Measurements from ENCODE around the gene PFKFB4.
"Not testable (repeated sequence)": the region's sequence is repeated elsewhere in the genome, so short reads cannot be mapped to it uniquely, and the experiment has no call there.

PFKFB4 gene

DNA sequence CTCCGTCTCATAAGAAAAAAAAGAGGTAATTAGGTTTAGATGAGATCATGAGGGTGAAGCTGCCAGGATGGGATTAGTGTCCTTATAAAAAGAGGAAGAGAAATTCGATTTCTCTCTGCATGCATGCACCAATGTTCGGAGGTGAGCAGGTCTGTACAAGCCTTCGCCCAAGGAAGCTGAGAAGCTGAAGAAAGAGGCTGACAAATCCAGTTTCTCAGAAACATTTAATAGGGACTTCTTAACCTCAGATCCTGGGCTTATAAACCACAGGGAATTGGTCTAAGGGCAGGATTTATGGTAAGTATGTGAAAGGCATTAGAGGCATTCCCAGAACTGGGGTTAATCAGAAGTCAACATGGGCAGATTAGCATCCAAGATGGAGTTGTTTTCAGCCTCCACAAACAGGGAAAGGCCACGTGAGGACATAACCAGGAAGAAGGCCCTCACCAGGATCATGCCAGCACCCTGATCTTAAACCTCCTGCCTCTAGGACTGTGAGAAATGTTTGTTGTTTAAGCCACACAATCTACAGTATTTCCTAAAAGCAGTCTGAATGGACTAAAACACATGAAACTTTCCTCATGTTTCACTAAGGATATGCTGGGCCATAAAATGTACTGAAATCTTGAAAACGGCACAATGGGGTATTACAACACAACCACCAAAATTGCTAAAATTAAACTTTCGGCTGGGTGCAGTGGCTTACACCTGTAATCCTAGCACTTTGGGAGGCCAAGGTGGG is 64.0 kb downstream of the PFKFB4 start:
- DNase-seq (ENCODE audit: low spot score), result no peak

DNA sequence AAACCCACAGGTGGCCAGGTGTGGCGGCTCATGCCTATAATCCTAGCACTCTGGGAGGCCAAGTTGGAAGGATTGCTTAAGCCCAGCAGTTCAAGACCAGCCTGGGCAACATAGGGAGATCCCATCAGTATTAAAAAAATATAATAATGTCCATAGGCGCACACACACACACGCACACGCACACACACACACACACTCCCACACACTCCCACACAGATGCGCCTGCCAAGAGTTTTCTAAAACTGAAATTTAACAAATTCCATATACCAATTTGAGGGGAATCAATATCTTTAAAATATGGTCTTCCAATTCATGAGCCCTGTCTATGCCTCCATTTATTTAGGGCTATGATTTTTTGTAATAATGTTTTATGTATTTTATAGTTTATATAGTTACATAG is 69.7 kb downstream of the PFKFB4 start:
- DNase-seq (ENCODE audit: low spot score), result no peak

DNA sequence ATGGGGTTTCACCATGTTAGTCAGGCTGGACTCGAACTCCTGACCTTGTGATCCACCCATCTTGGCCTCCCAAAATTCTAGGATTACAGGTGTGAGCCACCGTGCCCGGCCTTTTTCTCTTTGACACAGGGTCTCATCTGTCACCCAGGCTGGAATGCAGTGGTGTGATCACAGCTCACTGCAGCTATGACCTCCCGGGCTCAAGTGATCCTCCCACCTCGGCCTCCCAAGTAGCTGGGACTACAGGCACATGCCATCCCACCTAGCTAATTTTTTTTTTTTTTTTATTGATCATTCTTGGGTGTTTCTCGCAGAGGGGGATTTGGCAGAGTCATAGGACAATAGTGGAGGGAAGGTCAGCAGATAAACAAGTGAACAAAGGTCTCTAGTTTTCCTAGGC is 73.8 kb downstream of the PFKFB4 start:
- not testable (repeated sequence) for DNase-seq (ENCODE audit: low spot score)

DNA sequence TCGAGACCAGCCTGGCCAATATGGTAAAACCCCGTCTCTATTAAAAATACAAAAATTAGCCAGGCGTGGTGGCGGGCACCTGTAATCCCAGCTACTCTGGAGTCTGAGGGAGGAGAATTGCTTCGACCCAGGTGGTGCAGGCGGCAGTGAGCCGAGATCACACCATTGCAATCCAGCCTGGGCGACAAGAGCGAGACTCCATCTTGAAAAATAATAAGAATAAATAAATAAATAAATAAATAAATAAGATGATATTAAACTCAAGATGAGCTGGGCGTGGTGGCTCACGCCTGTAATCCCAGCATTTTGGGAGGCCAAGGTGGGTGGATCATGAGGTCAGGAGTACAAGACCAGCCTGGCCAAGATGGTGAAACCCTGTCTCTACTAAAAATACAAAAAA is 75.7 kb downstream of the PFKFB4 start:
- DNase-seq (ENCODE audit: low spot score), result not testable (repeated sequence)

DNA sequence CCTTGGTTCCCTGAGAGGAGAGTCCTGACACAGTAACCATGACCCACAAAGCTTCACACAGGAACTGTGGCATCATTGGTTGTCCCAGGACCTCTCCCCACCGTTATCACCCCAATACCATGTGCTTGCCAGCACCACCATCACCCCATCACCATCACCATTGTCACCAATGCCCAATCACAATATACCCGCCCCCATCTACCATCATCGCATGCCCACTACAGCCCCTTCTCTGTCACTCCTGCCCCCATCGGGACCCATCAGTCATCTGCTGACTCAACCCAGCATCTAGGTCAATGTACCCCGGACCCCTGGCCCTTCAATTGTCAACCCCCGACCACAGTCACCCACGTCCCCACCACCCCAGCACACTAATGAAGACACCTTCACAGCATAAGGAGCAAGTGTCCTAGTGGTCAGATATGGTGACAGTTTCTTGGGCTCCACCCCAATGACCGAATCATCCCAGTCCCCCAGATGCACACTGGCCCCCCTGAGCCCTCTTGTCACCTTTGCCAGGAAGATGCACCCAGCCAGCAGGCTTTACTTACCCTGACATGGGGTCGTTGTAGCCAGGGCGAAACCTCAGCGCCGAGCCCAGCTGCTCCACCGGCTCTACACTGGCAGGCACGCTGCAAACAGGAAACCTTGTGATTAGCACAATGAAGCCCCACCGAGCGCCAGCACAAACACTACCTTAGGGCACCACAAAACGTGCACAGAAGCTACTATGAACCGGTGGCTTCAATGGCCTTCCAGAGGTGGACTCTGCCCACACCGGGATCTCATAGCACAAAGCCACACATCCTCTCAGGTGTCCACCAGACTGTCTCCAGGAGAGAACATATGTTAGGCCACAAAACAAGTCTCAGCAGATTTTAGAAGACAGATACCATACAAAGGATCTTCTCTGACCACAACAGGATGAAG is 77.7 kb downstream of the PFKFB4 start:
- DNase-seq (ENCODE audit: low spot score), result no peak

DNA sequence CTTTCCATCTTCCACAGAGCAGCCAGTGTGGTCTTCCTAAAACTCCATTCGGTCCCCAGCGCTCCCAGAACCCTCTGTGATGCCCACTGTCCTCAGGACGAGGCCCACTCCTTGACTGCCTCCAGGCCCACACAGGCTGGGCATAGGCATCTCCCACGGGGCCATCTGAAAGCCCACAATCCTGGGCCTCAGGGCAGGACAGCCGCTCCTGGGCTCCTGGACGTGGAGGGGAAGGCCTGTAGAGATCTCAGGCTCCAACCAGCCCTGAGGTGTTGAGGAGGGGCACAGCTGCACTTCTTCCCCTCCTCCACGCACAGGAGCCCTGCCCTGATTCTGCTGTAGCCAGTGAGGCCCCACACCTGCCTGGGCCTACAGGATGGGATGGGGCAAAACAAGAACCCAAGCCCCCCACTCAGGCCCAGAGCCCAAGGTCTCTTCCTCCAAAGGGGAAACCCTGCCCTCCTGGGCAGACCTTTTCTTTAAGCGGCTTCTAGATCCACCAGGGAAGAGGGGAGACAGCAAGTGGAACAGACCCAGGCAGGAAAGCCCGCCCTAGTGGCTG is 78.6 kb downstream of the PFKFB4 start:
- DNase-seq (ENCODE audit: low spot score), result no peak

DNA sequence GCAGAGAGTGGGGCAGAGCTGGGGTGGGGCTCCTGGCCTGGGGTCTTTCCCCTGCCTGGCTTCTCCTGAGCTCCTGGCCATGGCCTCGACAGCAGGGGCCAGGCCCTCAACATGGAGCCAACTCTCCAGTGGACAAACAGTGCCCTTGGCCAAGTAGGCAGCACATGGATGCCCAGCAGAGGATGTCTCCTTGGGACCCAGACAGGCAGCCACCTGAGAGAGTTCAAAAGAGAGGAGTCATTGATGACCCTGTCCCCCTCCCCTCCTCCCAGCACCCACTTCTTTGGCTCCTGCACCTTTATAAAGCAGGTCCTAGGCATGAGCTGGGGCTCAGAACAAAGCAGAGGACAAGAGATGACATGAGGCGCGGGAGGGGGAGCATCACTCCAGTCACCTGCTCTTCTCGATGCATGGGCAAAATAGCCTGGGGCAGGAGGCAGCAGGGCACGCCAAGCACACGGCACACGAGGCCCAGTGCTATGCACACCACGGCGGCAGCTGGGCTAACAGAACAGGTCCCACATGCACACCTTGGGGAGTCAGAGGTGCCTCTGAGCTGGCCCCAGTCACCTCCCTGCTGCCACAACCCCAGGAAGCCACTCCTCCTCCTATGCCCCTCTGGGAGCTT is 80.1 kb downstream of the PFKFB4 start:
- no peak for DNase-seq (ENCODE audit: low spot score)

DNA sequence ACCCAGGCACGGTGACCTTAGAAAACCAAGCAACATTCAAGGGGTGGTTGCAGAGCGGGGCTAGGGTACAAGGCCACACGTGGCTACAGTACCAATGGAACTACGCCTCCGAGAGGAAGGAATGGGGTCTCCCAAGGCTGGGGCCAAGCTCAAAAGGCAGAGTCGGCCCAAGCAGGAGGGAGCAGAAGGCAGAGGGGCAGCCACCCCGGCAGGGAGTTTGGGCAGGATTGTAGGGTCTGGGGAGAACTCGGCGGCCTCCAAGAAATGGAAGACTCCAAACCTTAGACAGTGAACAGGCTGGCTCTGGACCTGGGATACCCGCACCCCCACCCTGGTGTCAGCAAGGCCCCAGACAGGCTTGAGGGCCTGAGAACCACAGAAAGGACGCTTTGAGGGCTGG is 81.4 kb downstream of the PFKFB4 start:
- no peak for DNase-seq (ENCODE audit: low spot score)

DNA sequence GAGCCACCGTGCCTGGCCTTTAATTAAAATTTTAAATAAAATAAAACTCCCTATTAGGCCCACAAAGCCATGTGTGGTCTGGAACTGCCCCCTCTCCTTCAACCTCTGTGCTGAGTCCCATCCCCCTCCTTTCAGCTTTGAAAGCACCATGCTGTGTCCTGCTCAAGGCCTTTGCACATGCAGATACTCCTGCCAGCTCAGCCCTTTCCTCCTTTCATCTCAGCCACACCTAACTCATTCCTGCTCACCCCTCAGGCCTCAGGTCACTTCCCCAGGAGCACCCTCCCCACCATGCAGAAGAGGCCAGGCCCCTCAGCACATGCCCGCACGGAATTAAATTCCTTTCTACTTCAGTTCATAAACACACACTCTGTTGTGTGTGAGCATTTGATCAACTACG is 82.0 kb downstream of the PFKFB4 start:
- DNase-seq (ENCODE audit: low spot score), result no peak

DNA sequence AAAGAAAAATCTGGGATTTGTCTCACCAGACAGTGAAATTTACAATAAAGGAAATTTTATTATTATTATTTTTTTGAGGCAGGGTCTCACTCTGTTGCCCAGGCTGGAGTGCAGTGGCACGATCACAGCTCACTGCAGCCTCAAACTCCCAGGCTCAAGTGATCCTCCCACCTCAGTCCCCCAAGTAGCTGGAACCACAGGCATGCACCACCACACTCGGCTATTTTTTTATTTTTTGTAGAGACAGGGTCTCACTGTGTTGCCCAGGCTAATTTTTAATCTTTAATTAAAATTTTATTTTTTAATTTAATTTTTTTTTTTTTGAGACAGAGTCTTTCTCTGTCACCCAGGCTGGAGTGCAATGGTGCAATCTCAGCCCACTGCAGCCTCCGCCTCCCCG is 82.6 kb downstream of the PFKFB4 start:
- DNase-seq (ENCODE audit: low spot score), result not testable (repeated sequence)

DNA sequence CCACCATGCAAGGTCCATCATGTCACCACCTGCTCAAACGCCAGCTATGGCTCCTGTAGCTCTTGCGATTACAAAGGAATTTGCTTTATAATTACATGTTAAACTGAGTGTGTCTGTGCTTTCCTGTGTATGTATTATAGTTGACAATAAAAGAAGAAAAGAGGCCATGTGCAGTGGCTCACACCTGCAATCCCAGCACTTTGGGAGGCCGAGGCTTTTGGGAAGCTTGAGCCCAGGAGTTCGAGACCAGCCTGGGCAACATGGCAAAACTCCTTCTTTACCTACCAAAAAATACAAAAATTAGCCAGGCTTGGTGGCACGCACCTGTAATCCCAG is 83.0 kb downstream of the PFKFB4 start:
- no peak for DNase-seq (ENCODE audit: low spot score)

DNA sequence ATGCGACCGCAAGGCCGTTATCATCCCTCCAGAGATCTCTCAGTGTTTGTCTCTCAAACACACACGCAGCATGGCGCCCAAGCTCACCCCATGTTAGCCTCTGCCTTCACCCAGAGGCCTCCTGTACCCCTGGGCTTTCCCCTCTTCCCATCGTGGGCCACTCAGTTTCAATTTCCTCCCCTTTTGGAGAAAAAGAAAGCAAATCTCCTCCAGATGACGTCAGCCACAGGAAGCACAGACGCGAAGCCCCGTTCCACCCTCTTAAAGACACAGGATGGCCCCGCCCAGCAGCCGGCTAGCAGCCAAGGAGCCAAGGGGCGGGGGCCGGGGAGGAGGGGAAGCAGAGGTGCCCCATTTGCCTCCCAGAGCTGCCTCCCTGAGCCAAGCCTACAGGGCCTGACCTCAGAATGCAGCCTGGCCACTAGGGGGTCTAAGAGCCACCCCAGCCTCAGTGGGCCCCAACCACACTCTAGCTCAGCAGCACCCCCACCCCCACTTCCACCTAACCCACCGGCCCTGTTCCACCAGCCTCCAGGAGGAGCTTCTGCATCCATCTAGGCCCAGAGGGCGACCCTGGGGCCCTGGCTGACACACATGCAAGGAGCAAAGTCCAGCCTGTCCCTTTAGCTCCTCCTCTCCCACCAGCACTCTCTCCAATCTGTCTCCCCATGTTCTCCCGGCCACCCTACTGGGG is 83.5 kb downstream of the PFKFB4 start:
- DNase-seq (ENCODE audit: low spot score), result peak; percentile 90

DNA sequence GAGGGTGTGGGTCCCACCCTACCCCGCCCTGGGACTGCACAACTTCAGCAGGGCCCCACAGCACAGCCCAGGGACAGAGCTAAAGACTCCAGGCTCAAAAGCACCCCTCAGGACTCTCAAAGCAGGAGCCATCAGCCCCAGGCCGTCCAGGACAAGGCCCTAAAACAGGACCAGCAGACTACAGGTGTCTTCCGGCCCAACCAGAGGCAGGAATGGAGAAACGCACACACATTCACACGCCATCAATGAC is 84.0 kb downstream of the PFKFB4 start:
- no peak for DNase-seq (ENCODE audit: low spot score)

DNA sequence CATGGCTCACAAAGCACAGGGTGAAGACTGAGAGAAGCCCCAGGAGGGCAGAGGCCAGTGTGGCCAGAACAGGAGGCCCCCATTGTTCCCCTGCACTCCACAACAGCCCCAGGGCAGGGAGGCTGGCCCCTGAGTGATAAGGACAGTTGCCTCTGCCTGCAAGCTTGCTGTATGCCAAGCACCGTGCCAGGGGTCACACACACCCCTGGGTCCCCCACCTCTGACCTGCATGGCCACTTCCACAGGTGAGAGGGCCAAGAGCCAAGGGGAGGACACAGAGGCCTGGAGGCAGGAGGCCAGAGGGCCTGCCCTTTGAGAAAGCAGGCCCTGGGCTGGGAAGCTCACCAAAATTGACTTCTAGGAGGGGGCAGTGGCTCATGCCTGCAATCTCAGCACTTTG is 86.3 kb downstream of the PFKFB4 start:
- DNase-seq (ENCODE audit: low spot score), result no peak

DNA sequence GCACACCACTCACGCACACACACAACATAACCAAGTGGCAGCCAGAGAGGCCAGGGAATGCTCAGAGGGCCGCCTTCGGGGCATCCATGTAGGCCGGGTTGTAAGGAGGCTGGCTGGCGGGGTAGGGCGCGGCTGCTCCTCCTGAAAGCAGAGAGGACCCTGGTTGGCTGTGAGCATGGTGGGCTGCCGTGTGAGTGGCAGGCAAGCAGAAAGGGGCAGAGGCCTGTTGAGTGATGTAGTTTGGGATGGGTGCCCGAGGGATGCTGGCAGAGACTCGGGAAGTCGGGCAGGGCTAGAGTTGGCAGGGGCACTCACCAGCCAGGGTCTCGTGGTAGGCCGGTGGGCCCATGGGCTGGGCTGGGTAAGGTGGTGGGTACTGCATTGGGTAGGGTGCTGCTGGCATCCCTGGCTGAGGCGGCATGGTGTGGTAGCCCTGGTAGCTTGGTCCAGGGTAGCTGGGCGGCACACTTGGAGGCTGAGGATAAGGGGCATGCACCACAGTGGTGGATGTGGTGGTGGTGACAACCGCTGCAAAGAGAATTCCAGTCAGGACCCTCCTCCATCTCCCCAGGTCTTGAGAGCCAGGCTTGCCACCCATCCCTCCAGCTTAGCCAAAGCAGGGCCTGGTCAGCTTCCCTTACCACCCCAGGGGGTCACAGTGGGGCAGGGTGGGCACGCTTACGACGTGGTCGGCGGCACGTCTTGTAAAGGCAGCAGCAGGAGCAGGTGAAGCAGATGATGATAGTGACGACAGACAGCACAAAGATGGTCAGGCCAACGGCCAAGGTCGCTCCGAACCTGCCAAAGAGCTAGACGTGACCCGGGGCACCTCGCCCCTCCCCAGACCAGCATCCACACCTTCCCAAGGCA is 87.3 kb downstream of the PFKFB4 start:
- DNase-seq (ENCODE audit: low spot score), result no peak

DNA sequence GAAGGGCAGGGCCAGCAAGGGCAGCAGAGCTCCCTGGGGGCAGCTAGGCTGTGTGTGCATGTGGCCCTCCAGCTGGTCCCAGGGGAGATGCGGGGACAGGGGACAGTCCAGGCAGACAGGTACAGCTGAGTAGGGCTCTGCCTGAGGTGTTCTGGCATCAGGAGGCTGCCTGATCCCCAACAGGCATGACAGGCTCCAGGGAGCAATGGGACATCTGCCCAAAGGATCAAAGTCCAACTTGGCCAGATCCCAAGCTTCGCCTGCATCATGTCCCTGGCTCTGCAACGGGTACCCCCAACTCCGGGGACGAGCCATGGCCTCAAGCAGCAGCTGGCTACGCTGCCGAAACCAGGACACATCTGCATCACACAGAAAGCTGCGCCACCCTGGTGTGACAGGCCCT is 88.3 kb downstream of the PFKFB4 start:
- no peak for DNase-seq (ENCODE audit: low spot score)

All from putamen (tissue), 1 donor.